Loucy (cell line): Measurements from ENCODE around the gene COG8.

Experiments used
- H2AFZ ChIP-seq: fragments of 200-600 bp; sonication (generic); 2 replicates; pipeline ENCODE4 v1.6.0; 2016; ENCODE audit warnings: antibody characterized with exemption, mild to moderate bottlenecking, low read length, moderate library complexity
- H3F3A ChIP-seq: fragments of 200-600 bp; 2 replicates; pipeline ENCODE4 v1.6.0; 2016; ENCODE audit warnings: antibody characterized with exemption, low read depth, mild to moderate bottlenecking
- H3K27me3 ChIP-seq: fragments of 200-600 bp; sonication (generic); 2 replicates; pipeline ENCODE4 v1.6.1; 2014; ENCODE audit warnings: low read length, mild to moderate bottlenecking; ENCODE audit not compliant: insufficient read depth, poor library complexity, severe bottlenecking
- H3K36me3 ChIP-seq: fragments of 200-600 bp; sonication (generic); 2 replicates; pipeline ENCODE4 v1.6.1; 2016; ENCODE audit warnings: low read length; ENCODE audit not compliant: insufficient read depth
- H3K4me1 ChIP-seq: fragments of 200-600 bp; sonication (generic); 2 replicates; pipeline ENCODE4 v1.5.1; 2014; ENCODE audit warnings: low read length, mild to moderate bottlenecking; ENCODE audit not compliant: insufficient read depth, poor library complexity, severe bottlenecking
- H3K4me2 ChIP-seq: fragments of 200-600 bp; sonication (generic); 2 replicates; pipeline ENCODE4 v1.6.0; 2014; ENCODE audit warnings: antibody characterized with exemption, low read length, low read depth, mild to moderate bottlenecking; ENCODE audit not compliant: poor library complexity, severe bottlenecking
- H3K4me3 ChIP-seq: fragments of 200-600 bp; sonication (generic); 2 replicates; pipeline ENCODE4 v1.5.1; 2014; ENCODE audit warnings: low read length, mild to moderate bottlenecking, mixed read lengths; ENCODE audit not compliant: poor library complexity, severe bottlenecking
- H3K79me2 ChIP-seq: fragments of 200-600 bp; sonication (generic); 2 replicates; pipeline ENCODE4 v1.6.1; 2014; ENCODE audit warnings: low read length; ENCODE audit not compliant: insufficient read depth
- H3K9ac ChIP-seq: fragments of 200-600 bp; sonication (generic); 2 replicates; pipeline ENCODE4 v1.6.0; 2014; ENCODE audit warnings: mild to moderate bottlenecking, low read depth, low read length, moderate library complexity; ENCODE audit not compliant: poor library complexity, severe bottlenecking
- H3K9me2 ChIP-seq: fragments of 200-600 bp; sonication (generic); replicated peaks from 2 replicates; pipeline ENCODE4 v1.6.1; 2016; ENCODE audit warnings: low read depth, low read length, mixed read lengths
- H3K9me3 ChIP-seq: fragments of 200-600 bp; sonication (generic); 2 replicates; pipeline ENCODE4 v1.6.1; 2014; ENCODE audit warnings: mild to moderate bottlenecking, antibody characterized with exemption, low read length, low read depth; ENCODE audit not compliant: insufficient read depth
- H4K20me1 ChIP-seq: fragments of 200-600 bp; sonication (generic); 2 replicates; pipeline ENCODE4 v1.6.0; 2014; ENCODE audit warnings: antibody characterized with exemption, low read length, mild to moderate bottlenecking; ENCODE audit not compliant: insufficient read depth, poor library complexity, severe bottlenecking
- CTCF ChIP-seq: fragments of 200-600 bp; sonication (generic); conservative IDR thresholded peaks from 2 replicates; pipeline ENCODE4 v1.5.1; 2014; ENCODE audit warnings: mild to moderate bottlenecking, antibody characterized with exemption, low read length
- EZH2phosphoT487 ChIP-seq: fragments of 200-600 bp; IDR thresholded peaks from 2 replicates; pipeline ENCODE4 v1.6.1; 2018; ENCODE audit warnings: antibody characterized with exemption, mild to moderate bottlenecking, moderate library complexity, borderline replicate concordance

Gene COG8

GRCh38 chr16:69318177-69318910 lies 21.0 kb downstream of the COG8 start:
- Histone ChIP-seq H4K20me1 (peaks cover 16% of the 10 kb centered on the region), H3K9ac (no peak overlapping the region), H2AFZ (no peak overlapping the region), H3K9me2 (no peaks in the 10 kb centered on the region), H3K36me3 (peaks cover 72% of the 10 kb centered on the region; the same call in 1 of the 2 replicates), H3F3A (no peaks in the 10 kb centered on the region), H3K4me3 (no peak overlapping the region), H3K27me3 (no peaks in the 10 kb centered on the region), H3K79me2 (peaks cover 62% of the 10 kb centered on the region), H3K9me3 (no peaks in the 10 kb centered on the region), H3K4me2 (no peak overlapping the region), H3K4me1 (no peaks in the 10 kb centered on the region)
- TF ChIP-seq CTCF (no peak), EZH2phosphoT487 (no peak)

- Histone ChIP-seq H2AFZ (no peak overlapping the region), H3K4me1 (no peaks in the 10 kb centered on the region), H3K4me3 (no peak overlapping the region), H3K9ac (no peak overlapping the region), H3K9me3 (no peaks in the 10 kb centered on the region), H4K20me1 (peaks cover 31% of the 10 kb centered on the region), H3K4me2 (no peak overlapping the region), H3K36me3 (peaks cover 56% of the 10 kb centered on the region; the same call in 1 of the 2 replicates), H3F3A (no peaks in the 10 kb centered on the region), H3K27me3 (no peaks in the 10 kb centered on the region), H3K9me2 (no peaks in the 10 kb centered on the region), H3K79me2 (peaks cover 62% of the 10 kb centered on the region)
- TF ChIP-seq CTCF = no peak
- no peak for TF ChIP-seq EZH2phosphoT487
Measured at GRCh38 chr16:69316595-69317034, 22.7 kb downstream of the COG8 start.

GRCh38 chr16:69315486-69316311 lies 23.7 kb downstream of the COG8 start:
- Histone ChIP-seq H3K9me2 (no peaks in the 10 kb centered on the region), H3F3A (no peaks in the 10 kb centered on the region), H3K27me3 (no peaks in the 10 kb centered on the region), H3K4me3 (no peak overlapping the region), H3K4me1 (peaks cover 1% of the 10 kb centered on the region), H2AFZ (no peak overlapping the region), H4K20me1 (peaks cover 33% of the 10 kb centered on the region), H3K4me2 (no peak overlapping the region), H3K36me3 (peaks cover 47% of the 10 kb centered on the region; the same call in 1 of the 2 replicates), H3K9me3 (no peaks in the 10 kb centered on the region), H3K79me2 (peaks cover 61% of the 10 kb centered on the region), H3K9ac (no peak overlapping the region)
- TF ChIP-seq CTCF = no peak
- TF ChIP-seq EZH2phosphoT487 = no peak
